Kidney capillary endothelial cell (primary cell): Measurements from ENCODE around the gene KIF4B.
"Not testable (repeated sequence)": the region's sequence is repeated elsewhere in the genome, so short reads cannot be mapped to it uniquely, and the experiment has no call there.

ENCODE experiments used
- DNase-seq: peaks from one replicate; pipeline ENCODE4 v3.0.0-alpha.2; 2018; ENCODE audit warnings: low spot score

Gene KIF4B

GRCh38 chr5:155013526-155013925 lies at the start of gene KIF4B:
KIF4B (plus strand) TSS chr5:155013755; CDS start chr5:155013860, 105 bp downstream.
- no peak for DNase-seq

GRCh38 chr5:154966081-154966841 lies 47.3 kb upstream of the KIF4B start:
- peak; percentile 95 for DNase-seq

GRCh38 chr5:154966874-154967273 lies 46.7 kb upstream of the KIF4B start:
- no peak for DNase-seq

GRCh38 chr5:154967421-154968024 lies 46.0 kb upstream of the KIF4B start:
- peak; percentile 47 for DNase-seq

GRCh38 chr5:154968953-154969352 lies 44.6 kb upstream of the KIF4B start:
- no peak for DNase-seq

GRCh38 chr5:154970759-154971158 lies 42.8 kb upstream of the KIF4B start:
- no peak for DNase-seq

- no peak for DNase-seq
These were observed 42.1 kb upstream of the KIF4B start for GRCh38 chr5:154971501-154971900.

GRCh38 chr5:154972476-154973080 lies 41.0 kb upstream of the KIF4B start:
- peak; percentile 55 for DNase-seq

- DNase-seq, result not testable (repeated sequence)
These were observed 37.5 kb upstream of the KIF4B start for GRCh38 chr5:154976082-154976481.

- no peak for DNase-seq
These were observed 36.1 kb upstream of the KIF4B start for GRCh38 chr5:154977409-154977808.

GRCh38 chr5:154978294-154978693 lies 35.3 kb upstream of the KIF4B start:
- DNase-seq, result not testable (repeated sequence)

GRCh38 chr5:154984946-154985516 lies 28.5 kb upstream of the KIF4B start:
- no peak for DNase-seq

GRCh38 chr5:154986151-154986550 lies 27.4 kb upstream of the KIF4B start:
- no peak for DNase-seq

GRCh38 chr5:154989626-154990025 lies 23.9 kb upstream of the KIF4B start:
- DNase-seq, result peak; percentile 53

GRCh38 chr5:154993461-154993860 lies 20.1 kb upstream of the KIF4B start:
- no peak for DNase-seq

- DNase-seq, result no peak
These were observed 17.9 kb upstream of the KIF4B start for GRCh38 chr5:154995679-154996078.

- peak; percentile 50 for DNase-seq
These were observed 15.8 kb upstream of the KIF4B start for GRCh38 chr5:154997746-154998145.

GRCh38 chr5:154999865-155000264 lies 13.7 kb upstream of the KIF4B start:
- no peak for DNase-seq

- DNase-seq, result no peak
These were observed 12.0 kb upstream of the KIF4B start for GRCh38 chr5:155001523-155001922.

- DNase-seq, result not testable (repeated sequence)
These were observed 10.8 kb upstream of the KIF4B start for GRCh38 chr5:155002722-155003121.

- no peak for DNase-seq
These were observed 9.3 kb upstream of the KIF4B start for GRCh38 chr5:155004138-155004744.

GRCh38 chr5:155006265-155006664 lies 7.3 kb upstream of the KIF4B start:
- DNase-seq, result not testable (repeated sequence)
